SH-SY5Y (cell line): Measurements from ENCODE around the gene FBXL15.

Experiments used
- GATA2 ChIP-seq: IDR thresholded peaks from 2 replicates; pipeline ENCODE4 v1.6.1; 2011; ENCODE audit warnings: mild to moderate bottlenecking, low read depth, low read length
- GATA3 ChIP-seq: IDR thresholded peaks from 2 replicates; pipeline ENCODE4 v1.6.1; 2011; ENCODE audit warnings: low read depth, mild to moderate bottlenecking, low read length, moderate library complexity

DNA sequence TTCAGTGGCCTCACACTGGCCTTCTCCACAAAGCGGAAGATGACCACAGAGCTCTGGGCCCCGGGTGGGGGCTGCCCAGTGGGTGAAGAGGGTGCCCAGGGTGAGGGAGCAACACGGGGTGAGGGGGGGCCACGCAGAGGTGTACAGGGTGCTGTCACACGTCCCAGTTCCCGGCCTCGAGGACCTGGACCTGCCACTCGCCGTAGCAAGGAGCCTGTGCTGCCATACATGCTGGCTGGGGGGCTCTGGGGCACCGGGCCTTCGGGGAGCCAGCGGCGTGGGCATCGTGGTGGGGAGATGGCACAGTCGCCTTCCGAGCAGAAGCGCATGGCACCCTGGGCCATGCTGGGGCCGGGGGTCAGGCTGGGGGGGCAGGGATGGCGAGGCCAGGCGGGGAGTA, 3.9 kb upstream of the FBXL15 start:
- TF ChIP-seq GATA2 (no peak), GATA3 (no peak)
